GM12878 (cell line): ENCODE measurements around the gene NFATC2.

ENCODE experiments used
- SIN3A ChIP-seq: IDR thresholded peaks from 2 replicates; pipeline ENCODE4 v1.6.1; 2012; ENCODE audit warnings: low read depth, low read length, improper control_type of control experiment
- TF ChIP-seq, protein P1 (sequence below): IDR thresholded peaks from 2 replicates; pipeline ENCODE4 v1.6.1; 2011; ENCODE audit warnings: borderline replicate concordance, low read depth, mild to moderate bottlenecking, moderate library complexity, mixed read lengths, low read length; ENCODE audit not compliant: insufficient read depth; ENCODE audit errors: extremely low read length

DNA sequence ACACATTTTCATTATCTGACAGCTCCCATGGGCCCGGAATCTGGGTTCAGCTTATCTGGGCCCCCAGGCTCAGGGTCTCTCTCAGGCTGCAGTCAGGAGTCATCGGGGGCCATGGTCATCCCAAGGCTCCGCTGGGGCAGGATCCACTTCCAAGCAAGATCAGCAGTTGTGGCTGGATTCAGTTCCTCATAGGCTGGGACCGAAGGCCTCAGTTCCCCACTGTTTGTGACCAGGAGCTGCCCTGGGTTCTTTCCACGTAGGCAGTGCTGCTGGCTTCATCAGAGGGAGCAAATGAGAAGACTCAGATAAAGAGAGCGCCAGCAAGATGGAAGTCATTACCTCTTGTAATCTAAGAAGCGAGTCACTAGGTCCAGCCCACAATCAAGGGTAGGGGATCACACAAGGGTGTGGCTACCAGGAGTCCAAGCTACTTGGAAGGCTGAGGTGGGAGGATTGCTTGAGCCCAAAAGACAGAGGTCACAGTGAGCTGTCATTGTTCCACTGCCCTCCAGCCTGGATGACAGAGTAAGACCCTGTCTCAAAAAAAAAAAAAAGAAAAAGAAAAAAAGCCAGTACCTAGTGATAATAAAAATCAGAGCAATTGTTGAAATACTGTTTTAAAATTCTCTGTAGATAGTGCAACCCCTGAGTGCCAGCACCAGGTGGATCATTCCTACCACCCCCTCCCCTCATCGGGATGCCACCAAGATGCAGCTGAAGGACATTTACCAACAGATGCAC, 162.7 kb downstream of the NFATC2 start:
- TF ChIP-seq, protein P1, sequence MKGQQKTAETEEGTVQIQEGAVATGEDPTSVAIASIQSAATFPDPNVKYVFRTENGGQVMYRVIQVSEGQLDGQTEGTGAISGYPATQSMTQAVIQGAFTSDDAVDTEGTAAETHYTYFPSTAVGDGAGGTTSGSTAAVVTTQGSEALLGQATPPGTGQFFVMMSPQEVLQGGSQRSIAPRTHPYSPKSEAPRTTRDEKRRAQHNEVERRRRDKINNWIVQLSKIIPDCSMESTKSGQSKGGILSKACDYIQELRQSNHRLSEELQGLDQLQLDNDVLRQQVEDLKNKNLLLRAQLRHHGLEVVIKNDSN = no peak
- no peak for TF ChIP-seq SIN3A
